Ovary (tissue), 3 donors: ENCODE data around the gene ADARB2.

Experiments
- CTCF ChIP-seq, 3 donors: fragments of 450-650 bp in 2 of 3; fragments of 200-600 bp in 1 of 3; IDR thresholded peaks; one replicate each; pipeline versions ENCODE4 v1.5.1 to v1.8.0; 2016 to 2022; ENCODE audit warnings: antibody characterized with exemption in 3 of 3, mild to moderate bottlenecking in 1 of 3
- POLR2A ChIP-seq: fragments of 450-650 bp; IDR thresholded peaks from one replicate; pipeline ENCODE4 v1.6.1; 2017; ENCODE audit warnings: antibody characterized with exemption, mild to moderate bottlenecking, moderate library complexity
- donor health status: DM: no; HTN: no; CAD: no.

- TF ChIP-seq CTCF (IDR thresholded peaks at IDR 0.05) (no peak), POLR2A (no peak)
Measured at GRCh38 chr10:1485357-1485756, 252.0 kb downstream of the ADARB2 start.
